Kidney epithelial cell (primary cell): ENCODE data around the gene PI4K2B. TPM values are rescaled to one million over a fixed set of nuclear protein-coding genes. Genes with fewer than 3 reads are reported as not detected.
"Not testable (repeated sequence)": the region's sequence is repeated elsewhere in the genome, so short reads cannot be mapped to it uniquely, and the experiment has no call there.

Experiments used
- DNase-seq: peaks from one replicate; pipeline ENCODE4 v3.0.0-alpha.2; 2010; ENCODE audit warnings: low read depth
- H3K27me3 ChIP-seq: 2 replicates; pipeline ENCODE4 v1.6.0; 2011; ENCODE audit warnings: low read length; ENCODE audit not compliant: control insufficient read depth, insufficient read depth
- H3K36me3 ChIP-seq: 2 replicates; pipeline ENCODE4 v1.5.1; 2011; ENCODE audit warnings: low read length; ENCODE audit not compliant: control insufficient read depth, insufficient read depth
- H3K4me3 ChIP-seq: 2 replicates; pipeline ENCODE4 v1.5.1; 2011; ENCODE audit warnings: low read depth, mild to moderate bottlenecking, control low read depth, low read length
- total RNA-seq: library from RNA; depleted of rRNA; stranded (reverse); fragments of >200 nt; gene quantifications from 2 replicates; pipeline ENCODE4 v1.2.3, GENCODE V29; 2015
- TF ChIP-seq, protein P1 (sequence below): IDR thresholded peaks from 2 replicates; pipeline ENCODE4 v1.5.1; 2011; ENCODE audit warnings: mild to moderate bottlenecking, moderate library complexity, low read length, control low read depth, inconsistent platforms; ENCODE audit not compliant: insufficient read depth, poor library complexity, severe bottlenecking

Gene PI4K2B
- total RNA-seq, 1 donor from 2014 or later: 10.9 TPM

DNA sequence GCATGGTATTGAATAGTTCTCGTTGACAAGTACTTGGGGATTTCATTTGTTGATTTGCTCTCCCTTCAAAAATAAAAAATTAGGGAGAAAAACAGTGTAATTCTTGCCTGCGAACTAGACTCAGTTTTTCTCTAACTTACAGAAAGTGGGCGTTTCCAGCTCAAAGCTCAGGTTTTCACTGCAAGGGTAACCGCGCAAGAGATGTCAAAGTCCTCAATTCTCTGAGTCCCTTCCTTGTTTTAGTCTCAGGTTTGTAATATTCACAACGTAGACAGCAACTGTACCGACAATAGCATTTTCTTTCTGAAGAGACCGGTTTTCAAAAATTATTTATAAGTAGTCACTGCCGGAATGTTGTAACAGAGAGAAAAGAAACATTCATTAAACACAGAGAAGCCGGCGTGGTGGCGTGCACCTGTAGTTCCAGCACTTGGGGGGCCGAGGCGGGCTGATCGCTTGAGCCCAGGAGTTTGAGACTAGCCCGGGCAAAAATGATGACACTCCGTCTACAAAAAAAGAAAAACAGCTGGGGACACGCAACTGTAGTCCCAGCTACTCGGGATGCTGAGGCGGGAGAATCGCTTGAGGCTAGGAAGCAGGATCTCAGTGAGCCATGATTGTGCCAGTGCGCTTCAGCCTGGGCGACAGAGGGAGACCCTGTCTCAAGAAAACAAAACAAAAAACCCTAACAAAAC, 79.5 kb downstream of the PI4K2B start:
- Histone ChIP-seq H3K36me3 (no peaks in the 10 kb centered on the region), H3K27me3 (no peaks in the 10 kb centered on the region), H3K4me3 (peak overlapping the region; percentile 93)
- DNase-seq: no peak
- TF ChIP-seq, protein P1, sequence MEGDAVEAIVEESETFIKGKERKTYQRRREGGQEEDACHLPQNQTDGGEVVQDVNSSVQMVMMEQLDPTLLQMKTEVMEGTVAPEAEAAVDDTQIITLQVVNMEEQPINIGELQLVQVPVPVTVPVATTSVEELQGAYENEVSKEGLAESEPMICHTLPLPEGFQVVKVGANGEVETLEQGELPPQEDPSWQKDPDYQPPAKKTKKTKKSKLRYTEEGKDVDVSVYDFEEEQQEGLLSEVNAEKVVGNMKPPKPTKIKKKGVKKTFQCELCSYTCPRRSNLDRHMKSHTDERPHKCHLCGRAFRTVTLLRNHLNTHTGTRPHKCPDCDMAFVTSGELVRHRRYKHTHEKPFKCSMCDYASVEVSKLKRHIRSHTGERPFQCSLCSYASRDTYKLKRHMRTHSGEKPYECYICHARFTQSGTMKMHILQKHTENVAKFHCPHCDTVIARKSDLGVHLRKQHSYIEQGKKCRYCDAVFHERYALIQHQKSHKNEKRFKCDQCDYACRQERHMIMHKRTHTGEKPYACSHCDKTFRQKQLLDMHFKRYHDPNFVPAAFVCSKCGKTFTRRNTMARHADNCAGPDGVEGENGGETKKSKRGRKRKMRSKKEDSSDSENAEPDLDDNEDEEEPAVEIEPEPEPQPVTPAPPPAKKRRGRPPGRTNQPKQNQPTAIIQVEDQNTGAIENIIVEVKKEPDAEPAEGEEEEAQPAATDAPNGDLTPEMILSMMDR: no peak

DNA sequence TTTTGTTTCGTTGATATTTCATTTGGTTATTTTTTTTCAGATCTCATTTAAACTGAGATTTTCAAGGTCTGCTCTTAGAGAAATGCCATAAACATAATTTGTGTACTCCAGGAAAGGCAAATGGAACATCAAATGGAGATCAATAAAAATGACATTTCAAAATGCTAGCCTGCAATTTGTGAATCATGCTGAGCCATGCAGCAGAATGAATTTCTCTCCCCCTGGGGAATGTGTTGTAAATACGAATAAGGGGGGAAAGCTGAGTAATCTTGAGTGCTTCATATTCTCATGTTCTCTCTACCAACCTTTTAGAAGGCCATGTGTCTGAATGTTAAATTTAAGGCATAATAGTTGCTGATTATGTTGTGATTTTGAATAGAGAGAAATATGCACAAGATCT, 86.5 kb downstream of the PI4K2B start:
- H3K4me3 ChIP-seq: no peak overlapping the region

DNA sequence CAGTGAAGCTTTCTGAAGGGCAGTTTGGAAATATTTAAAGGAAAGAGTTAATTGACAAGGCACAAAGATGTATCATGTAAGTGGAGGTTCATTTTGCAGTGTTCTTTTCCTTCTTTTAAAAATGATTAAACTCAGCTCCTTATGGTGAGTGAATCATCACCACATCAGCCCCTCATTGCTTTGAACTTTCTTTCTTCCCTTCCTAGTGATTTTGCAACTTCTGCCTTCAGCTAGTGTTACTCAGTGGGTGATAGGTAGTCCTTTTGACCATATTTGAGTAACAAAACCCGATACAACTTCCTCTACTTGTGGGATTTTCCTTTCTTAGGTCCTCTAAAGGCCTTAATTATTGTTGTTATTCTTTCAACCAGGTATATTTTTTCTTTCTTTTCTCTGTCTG, 86.9 kb downstream of the PI4K2B start:
- Histone ChIP-seq H3K36me3 (no peaks in the 10 kb centered on the region), H3K4me3 (no peak overlapping the region), H3K27me3 (no peaks in the 10 kb centered on the region)
- peak; percentile 86 for DNase-seq
- TF ChIP-seq, protein P1: no peak

More for the DNA sequence above, 86.5 kb downstream of the PI4K2B start:
- TF ChIP-seq, protein P1: no peak
- Histone ChIP-seq H3K27me3 (no peaks in the 10 kb centered on the region), H3K36me3 (no peaks in the 10 kb centered on the region)
- DNase-seq: no peak

DNA sequence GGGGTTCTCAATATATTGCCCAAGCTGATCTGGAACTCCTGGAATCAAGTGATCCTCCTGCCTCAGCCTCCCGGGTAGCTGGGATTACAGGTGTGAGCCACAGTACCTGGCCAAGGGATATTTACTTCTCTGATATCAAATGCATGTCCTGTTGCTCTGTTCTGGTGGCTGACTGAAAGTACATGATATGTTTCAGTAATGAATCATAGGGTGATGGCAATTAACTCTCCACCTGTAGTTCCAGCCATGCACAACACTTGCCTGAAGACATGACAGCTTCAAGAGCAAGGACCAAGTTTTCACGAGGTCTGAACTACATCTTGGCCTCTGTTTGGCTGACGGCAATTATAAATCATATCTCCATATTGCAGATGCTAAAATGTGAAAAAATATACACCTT, 87.9 kb downstream of the PI4K2B start:
- no peak for DNase-seq

DNA sequence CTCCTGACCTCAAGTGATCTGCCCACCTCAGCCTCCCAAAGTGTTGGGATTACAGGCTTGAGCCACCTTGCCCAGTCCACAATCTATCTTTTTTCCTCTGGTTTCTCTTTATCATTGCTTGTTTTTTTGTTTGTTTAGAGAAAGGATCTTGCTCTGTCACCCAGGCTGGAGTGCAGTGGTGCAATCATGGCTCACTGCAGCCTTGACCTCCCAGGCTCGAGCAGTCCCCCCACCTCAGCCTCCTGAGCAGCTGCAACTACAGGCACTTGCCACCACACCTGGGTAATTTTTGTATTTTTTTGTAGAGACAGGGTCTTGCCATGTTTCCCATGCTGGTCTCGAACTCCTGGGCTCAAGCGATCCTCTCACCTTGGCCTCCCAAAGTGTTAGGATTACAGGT, 94.6 kb downstream of the PI4K2B start:
- not testable (repeated sequence) for H3K27me3 ChIP-seq, DNase-seq, H3K36me3 ChIP-seq, H3K4me3 ChIP-seq

More for the DNA sequence above, 87.9 kb downstream of the PI4K2B start:
- Histone ChIP-seq H3K4me3 (no peak overlapping the region), H3K27me3 (no peaks in the 10 kb centered on the region), H3K36me3 (no peaks in the 10 kb centered on the region)
- TF ChIP-seq, protein P1: no peak

Other genes with a start within 250 kb of the PI4K2B start
- gene LGI2, start 203.1 kb upstream of the PI4K2B start, total RNA-seq: 0.25 and 0.75 TPM in 2 replicates
- gene SEPSECS, start 73.6 kb upstream of the PI4K2B start, total RNA-seq: 4.7 and 7.5 TPM in 2 replicates
- 7.0 and 9.7 TPM in 2 replicates for gene ZCCHC4, start 78.7 kb downstream of the PI4K2B start, total RNA-seq
- gene ANAPC4, start 143.2 kb downstream of the PI4K2B start, total RNA-seq: 16.6 and 24.9 TPM in 2 replicates